ENCODE data around the gene FGF13.

FGF13 gene

DNA sequence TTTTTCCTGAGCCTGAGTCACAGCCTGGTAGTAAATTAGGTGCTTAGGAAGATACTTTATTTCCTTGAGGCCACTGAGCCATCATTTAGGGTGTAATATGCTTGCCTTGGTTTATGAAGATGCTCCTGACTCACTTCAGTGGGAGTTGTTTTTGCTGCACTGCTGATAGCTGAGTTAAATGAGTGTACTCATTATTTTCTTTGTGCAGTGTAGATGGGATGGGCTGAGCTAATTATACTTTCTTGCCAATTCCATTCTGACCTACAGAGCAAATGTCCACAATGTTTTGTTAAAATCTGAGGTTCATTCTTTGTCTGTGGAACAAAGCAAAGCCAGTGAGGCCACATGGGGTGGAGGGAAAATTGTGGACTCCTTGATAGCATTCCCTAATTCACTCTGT, 60.0 kb downstream of the FGF13 start:
- DNase-seq = no peak

DNA sequence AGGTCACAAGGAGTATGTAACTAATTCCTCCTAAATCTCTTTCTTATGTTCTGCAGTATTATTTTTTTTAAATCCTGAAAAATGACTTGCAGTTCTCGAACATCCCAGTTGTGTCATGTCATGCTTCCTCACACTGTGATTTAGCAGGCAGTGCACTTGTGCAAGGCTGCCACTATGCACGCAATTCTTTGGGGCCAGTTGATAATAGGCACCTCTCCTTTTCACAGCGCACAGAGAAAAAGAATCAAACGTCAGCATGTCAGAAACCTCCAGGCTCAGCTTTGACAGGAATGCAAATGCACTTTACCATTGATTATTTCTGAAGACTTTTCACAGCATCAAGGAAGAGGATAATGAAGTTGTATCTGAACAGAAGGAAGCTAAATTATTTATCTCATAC, 62.9 kb downstream of the FGF13 start:
- DNase-seq = no peak

DNA sequence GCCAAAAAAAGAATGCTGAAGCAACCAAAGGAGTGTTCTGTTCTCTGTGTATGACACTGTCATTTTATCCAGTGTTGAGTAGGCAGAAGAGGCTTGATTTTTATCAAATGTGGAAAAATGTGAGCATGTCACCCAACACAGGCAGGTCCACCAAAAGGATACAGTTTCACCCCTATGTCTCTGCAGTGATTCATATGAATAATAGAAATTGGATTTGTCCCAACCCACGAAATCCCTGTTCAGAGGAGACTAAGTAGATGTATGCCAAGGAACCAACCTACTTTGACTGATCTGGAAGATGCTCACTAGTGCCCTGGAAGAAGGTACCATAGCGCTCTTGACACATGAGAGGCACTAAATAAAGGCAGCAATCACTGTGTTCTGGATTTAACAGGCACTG, 72.5 kb downstream of the FGF13 start:
- DNase-seq = no peak

All from NCI-H510A (cell line).